HL-60 (cell line): Measurements from ENCODE around the gene GSTO2.

Experiments
- DNase-seq, 2 experiments: peaks; one replicate each; pipeline ENCODE4 v3.0.0-alpha.2; 2010 to 2020; ENCODE audit warnings: low read depth in 1 of 2, low spot score in 1 of 2
- H3K27ac ChIP-seq: fragments of 250-450 bp; sonication (Bioruptor Pico); replicated peaks from 2 replicates; pipeline ENCODE4 v1.5.1; 2020; ENCODE audit warnings: mild to moderate bottlenecking, moderate library complexity
- H3K27me3 ChIP-seq: fragments of 250-450 bp; sonication (Bioruptor Pico); 2 replicates; pipeline ENCODE4 v1.5.1; 2021; ENCODE audit warnings: mild to moderate bottlenecking, moderate library complexity; ENCODE audit not compliant: insufficient read depth, poor library complexity, severe bottlenecking
- H3K4me3 ChIP-seq: replicated peaks from 2 replicates; pipeline ENCODE4 v1.5.1; 2011; ENCODE audit warnings: mild to moderate bottlenecking, control low read depth, low read length; ENCODE audit not compliant: insufficient read depth
- CTCF ChIP-seq: IDR thresholded peaks from one replicate; pipeline ENCODE4 v1.5.1; 2011; ENCODE audit warnings: low read length, control low read depth, inconsistent platforms; ENCODE audit not compliant: insufficient read depth
- GABPA ChIP-seq: IDR thresholded peaks from 2 replicates; pipeline ENCODE4 v1.6.1; 2012; ENCODE audit warnings: low read depth
- POLR2AphosphoS5 ChIP-seq: IDR thresholded peaks from 2 replicates; pipeline ENCODE4 v1.6.1; 2012; ENCODE audit warnings: low read depth
- REST ChIP-seq: IDR thresholded peaks from 2 replicates; pipeline ENCODE4 v1.6.1; 2012; ENCODE audit warnings: low read depth; ENCODE audit not compliant: insufficient replicate concordance
- SPI1 ChIP-seq: IDR thresholded peaks from 2 replicates; pipeline ENCODE4 v1.6.1; 2012; ENCODE audit warnings: low read depth, mild to moderate bottlenecking, borderline replicate concordance

The GSTO2 gene

DNA sequence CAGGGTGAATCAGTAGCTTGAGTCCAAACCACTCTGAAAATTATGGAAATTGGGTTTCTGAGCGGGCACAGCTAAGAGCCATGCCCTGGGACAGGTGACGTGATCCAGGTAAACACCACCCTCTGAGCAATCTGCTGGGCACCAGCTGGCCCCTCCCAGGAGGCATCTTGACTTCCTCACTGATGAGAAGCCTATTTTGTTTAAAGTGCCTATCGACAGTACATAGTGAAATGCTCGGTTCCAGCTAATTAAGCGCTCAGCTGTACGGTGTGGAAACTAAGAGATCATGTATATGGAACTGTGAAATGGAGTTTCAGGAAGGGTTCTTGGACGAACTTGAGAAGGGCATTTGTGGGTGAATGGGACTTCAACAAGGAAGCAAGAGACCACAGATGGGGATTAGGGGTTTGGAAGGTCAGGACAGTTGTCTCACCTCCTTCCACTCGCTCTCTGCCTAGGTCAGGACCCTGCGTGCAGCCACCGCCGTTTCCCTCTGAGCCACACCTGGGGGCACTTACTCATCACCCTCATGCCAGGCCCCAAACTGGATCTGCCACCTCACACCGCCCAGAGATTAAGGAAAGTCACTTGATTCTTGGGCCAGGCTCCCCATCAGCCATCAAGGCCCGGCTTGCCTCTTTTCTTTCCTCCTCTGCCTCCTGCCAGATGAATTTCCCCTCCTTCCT, 66.1 kb downstream of the GSTO2 start:
- H3K27me3 ChIP-seq: no peaks in the 10 kb centered on the region
- H3K27ac ChIP-seq: no peak overlapping the region; the same call in 1 of the 2 replicates
- no peak overlapping the region for H3K4me3 ChIP-seq
- DNase-seq: no peak
- no peak for TF ChIP-seq POLR2AphosphoS5
- TF ChIP-seq REST: no peak
- TF ChIP-seq GABPA: no peak
- no peak for TF ChIP-seq CTCF
- TF ChIP-seq SPI1: no peak

DNA sequence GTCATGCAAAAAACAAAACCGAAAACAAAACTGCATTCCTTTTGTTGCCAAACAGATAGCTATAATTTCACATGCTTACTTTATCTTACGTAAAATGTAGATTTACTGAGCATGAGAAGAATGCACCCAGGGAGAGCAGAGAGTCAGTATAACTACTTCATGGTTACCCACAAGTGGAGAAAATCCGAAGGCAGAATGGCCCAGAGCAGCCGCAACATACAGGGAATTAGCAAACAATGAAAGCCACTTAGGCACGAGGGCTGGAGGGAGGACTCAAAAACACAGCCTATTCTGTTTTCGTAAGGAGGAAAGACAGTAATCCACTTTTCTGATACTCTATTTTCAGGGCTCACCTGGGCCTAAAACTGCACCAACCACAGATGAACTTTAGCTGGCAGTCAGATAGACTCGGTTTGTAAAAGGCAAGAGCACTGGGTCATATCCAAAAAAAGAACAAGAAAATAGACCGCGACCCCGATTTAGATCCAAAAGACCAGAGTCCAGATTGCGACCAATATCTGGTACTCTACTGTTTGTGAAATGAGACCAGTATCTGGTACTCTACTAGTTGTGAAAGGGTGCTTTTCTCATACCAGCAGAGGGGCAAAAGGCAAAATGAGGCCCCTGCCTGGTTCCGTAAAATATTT, 68.0 kb downstream of the GSTO2 start:
- TF ChIP-seq SPI1 (no peak), POLR2AphosphoS5 (no peak), GABPA (no peak), REST (no peak), CTCF (no peak)
- no peaks in the 10 kb centered on the region for H3K27me3 ChIP-seq
- peak overlapping the region; percentile 97 for H3K27ac ChIP-seq
- peak overlapping the region; percentile 84 for H3K4me3 ChIP-seq
- DNase-seq: no peak

- Histone ChIP-seq H3K27me3 (no peaks in the 10 kb centered on the region), H3K27ac (peak overlapping the region; percentile 97), H3K4me3 (peak overlapping the region; percentile 84)
- TF ChIP-seq SPI1 (peak; percentile 89), POLR2AphosphoS5 (peak; percentile 10; the same call in 1 of the 2 replicates), REST (peak; percentile 56), CTCF (no peak)
- DNase-seq: peak; percentile 57 to 79
Measured at GRCh38 chr10:104337521-104337984, 68.6 kb downstream of the GSTO2 start.
